ENCODE results near the gene ANKRD66. TPM values are rescaled to one million over a fixed set of nuclear protein-coding genes. Genes with fewer than 3 reads are reported as not detected.
A peak's percentile ranks its signal among the peaks of the same experiment; 100 is the strongest.

Gene ANKRD66
- polyA plus RNA-seq, 1 of the 3 experiments (the other 2 are of a cell fraction) = not detected

DNA sequence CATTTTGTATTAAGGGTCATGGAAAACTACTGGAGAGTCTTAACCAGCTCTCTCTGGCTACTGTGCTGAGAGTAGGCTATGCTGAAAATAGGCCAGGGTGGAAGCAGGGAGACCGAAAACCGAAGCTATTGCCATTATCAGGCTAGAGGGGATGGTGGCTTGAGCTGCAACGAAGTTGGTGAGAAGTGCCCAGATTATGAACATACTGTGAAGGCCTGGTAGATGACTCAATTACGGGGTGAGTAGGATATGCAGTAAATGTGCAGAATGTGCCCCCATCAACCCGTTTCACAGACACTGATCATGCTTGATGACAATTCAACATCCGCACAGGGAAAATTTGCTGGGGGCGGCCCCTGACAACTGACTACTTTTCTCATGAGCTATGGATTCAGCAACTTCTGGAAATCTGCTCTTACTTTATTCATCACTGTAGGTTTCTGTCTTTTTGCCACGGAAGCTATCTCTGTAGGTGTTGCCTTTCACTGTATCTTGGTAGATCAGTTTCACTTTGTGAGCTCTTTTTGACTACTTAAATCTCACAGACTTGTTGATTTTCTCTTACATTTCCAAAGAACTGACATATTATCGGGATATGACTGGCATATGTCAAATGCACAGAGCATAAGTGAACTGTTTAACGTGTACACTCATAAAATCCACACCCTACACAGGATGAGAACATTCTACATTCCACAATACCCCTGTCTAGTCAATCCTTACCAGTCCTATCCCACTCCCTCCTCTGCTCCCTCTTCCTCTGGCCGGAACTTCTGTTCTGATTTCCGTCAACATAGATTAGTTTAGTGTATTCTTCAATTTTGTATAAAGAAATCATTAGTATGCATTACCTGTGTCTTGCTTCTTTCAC lies 31.0 kb downstream of the ANKRD66 start (continued):
- TF ChIP-seq NRF1 (IDR thresholded peaks at IDR 0.05; ENCODE audit: low read depth, low read length) = no peak
- TF ChIP-seq MXI1 (IDR thresholded peaks at IDR 0.05; ENCODE audit: low read depth, low read length) = no peak

DNA sequence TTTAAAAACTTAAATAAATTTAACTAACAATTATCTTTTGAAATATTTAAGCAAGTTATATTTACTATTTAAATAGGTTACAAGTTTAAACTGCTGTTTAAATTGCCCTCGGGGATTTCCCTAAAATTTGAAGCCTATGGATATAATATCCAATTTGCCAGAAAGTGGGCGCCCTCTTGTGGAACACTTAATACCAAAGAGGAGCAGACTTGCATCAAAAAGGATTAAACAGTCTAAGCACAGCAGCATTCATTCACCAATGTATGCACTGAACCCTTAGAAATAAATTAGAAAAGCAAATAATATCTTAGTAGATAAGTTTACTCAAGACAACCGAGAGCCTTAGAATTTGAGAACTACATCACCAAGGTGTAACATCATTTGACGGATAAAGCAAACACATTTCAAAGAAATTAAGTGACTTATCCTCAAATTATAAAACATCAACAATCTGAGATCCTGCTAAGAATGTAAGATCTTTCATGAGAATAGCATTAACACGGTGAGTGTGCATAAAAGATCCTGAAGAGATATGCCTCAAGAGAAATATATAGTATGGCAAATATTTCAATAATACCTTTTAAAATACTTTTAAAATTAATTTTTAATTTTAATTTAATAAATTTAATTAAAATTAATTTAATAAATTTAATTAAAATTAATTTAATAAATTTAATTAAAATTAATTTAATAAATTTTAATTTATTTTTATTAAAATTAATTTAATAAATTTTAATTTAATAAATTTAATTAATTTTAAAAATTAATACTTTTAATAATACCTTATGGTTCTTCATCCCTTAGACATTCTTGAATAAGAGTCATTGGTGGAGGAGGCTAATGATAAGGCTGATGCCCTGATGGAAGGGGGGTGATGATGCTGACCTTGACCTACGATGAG lies 35.0 kb downstream of the ANKRD66 start:
- Histone ChIP-seq H3K4me3 (ENCODE audit: low read depth in 2 of 2, low read length in 1 of 2) (no peak overlapping the region), H3K9ac (no peak overlapping the region), H3K27me3 (ENCODE audit: insufficient read depth) (no peaks in the 10 kb centered on the region), H2AFZ (ENCODE audit: low read depth) (no peak overlapping the region), H3F3A (replicated peaks; ENCODE audit: insufficient read depth) (no peaks in the 10 kb centered on the region), H3K4me1 (ENCODE audit: control insufficient read depth in 1 of 2, insufficient read depth in 2 of 2, low read depth in 1 of 2, low read length in 1 of 2) (no peaks in the 10 kb centered on the region), H3K9me2 (no peaks in the 10 kb centered on the region), H4K20me1 (ENCODE audit: insufficient read depth) (no peaks in the 10 kb centered on the region), H3K4me2 (no peak overlapping the region), H3K79me2 (ENCODE audit: insufficient read depth) (no peaks in the 10 kb centered on the region), H3K27ac (ENCODE audit: low read depth in 2 of 2, low read length in 1 of 2) (no peak overlapping the region), H3K9me3 (no peaks in the 10 kb centered on the region), H3K36me3 (replicated peaks in 1 of 2; ENCODE audit: control insufficient read depth in 1 of 2, insufficient read depth in 2 of 2, low read length in 1 of 2) (no peaks in the 10 kb centered on the region)
- WGBS (ENCODE audit: low lambda C conversion rate) = 11% methylated on average over 6 of the region's 6 CpGs
- peak; percentile 31 for DNase-seq
- TF ChIP-seq RAD21 (IDR thresholded peaks at IDR 0.05; ENCODE audit: low read length) (peak; percentile 61), SMC3 (IDR thresholded peaks at IDR 0.05; ENCODE audit: low read depth, low read length) (peak; percentile 44), FOXJ3 (CRISPR knock-in tag; IDR thresholded peaks at IDR 0.05) (no peak), CHD2 (IDR thresholded peaks at IDR 0.05; ENCODE audit: low read length, partially characterized antibody) (no peak)
- TF ChIP-seq, protein P1, sequence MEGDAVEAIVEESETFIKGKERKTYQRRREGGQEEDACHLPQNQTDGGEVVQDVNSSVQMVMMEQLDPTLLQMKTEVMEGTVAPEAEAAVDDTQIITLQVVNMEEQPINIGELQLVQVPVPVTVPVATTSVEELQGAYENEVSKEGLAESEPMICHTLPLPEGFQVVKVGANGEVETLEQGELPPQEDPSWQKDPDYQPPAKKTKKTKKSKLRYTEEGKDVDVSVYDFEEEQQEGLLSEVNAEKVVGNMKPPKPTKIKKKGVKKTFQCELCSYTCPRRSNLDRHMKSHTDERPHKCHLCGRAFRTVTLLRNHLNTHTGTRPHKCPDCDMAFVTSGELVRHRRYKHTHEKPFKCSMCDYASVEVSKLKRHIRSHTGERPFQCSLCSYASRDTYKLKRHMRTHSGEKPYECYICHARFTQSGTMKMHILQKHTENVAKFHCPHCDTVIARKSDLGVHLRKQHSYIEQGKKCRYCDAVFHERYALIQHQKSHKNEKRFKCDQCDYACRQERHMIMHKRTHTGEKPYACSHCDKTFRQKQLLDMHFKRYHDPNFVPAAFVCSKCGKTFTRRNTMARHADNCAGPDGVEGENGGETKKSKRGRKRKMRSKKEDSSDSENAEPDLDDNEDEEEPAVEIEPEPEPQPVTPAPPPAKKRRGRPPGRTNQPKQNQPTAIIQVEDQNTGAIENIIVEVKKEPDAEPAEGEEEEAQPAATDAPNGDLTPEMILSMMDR (IDR thresholded peaks at IDR 0.05) = peak; percentile 77
- ChIA-PET POLR2A (no interaction called here), CTCF (interaction anchor here (0.7 to 1.0 kb wide), 2 partner anchors 18 to 66 kb away, joined by 3 to 4 read pairs; no protein-coding TSS in a partner anchor)

DNA sequence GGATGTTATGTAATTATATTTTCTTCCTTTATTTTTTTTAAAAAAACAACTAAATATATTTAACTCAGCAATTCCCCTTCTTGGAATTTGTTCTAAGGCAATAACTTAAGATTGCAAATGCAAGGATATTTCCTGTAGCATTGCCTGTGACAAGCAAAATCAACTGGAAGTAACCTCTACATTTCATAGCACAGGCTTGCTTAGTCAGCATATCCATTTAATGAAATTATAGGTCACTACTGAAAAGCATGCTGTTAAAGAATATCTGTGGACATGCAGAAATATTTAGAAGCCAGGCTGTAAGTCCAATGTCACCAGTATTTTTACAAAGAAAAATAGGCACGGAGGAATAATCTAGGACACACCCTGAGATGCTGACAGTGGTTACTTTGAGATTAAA lies 37.8 kb downstream of the ANKRD66 start:
- Histone ChIP-seq H3K4me2 (no peak overlapping the region), H3K36me3 (replicated peaks in 1 of 2; ENCODE audit: control insufficient read depth in 1 of 2, insufficient read depth in 2 of 2, low read length in 1 of 2) (no peaks in the 10 kb centered on the region), H2AFZ (ENCODE audit: low read depth) (no peak overlapping the region), H3K4me1 (ENCODE audit: control insufficient read depth in 1 of 2, insufficient read depth in 2 of 2, low read depth in 1 of 2, low read length in 1 of 2) (no peaks in the 10 kb centered on the region), H3K79me2 (ENCODE audit: insufficient read depth) (no peaks in the 10 kb centered on the region), H3K9me3 (no peaks in the 10 kb centered on the region), H4K20me1 (ENCODE audit: insufficient read depth) (no peaks in the 10 kb centered on the region), H3K27ac (ENCODE audit: low read depth in 2 of 2, low read length in 1 of 2) (no peak overlapping the region), H3K27me3 (ENCODE audit: insufficient read depth) (no peaks in the 10 kb centered on the region), H3K4me3 (ENCODE audit: low read depth in 2 of 2, low read length in 1 of 2) (no peak overlapping the region), H3F3A (replicated peaks; ENCODE audit: insufficient read depth) (no peaks in the 10 kb centered on the region), H3K9ac (no peak overlapping the region), H3K9me2 (no peaks in the 10 kb centered on the region)
- POLR2A ChIA-PET = no interaction called here
- CTCF ChIA-PET = no interaction called here
- WGBS (ENCODE audit: low lambda C conversion rate) = 8% methylated on average over 1 of the region's 1 CpG
- no peak for DNase-seq
- TF ChIP-seq NRF1 (IDR thresholded peaks at IDR 0.05; ENCODE audit: low read depth, low read length) = no peak
- no peak for TF ChIP-seq EP300 (IDR thresholded peaks at IDR 0.05; ENCODE audit: borderline replicate concordance in 1 of 2, low read depth in 1 of 2, low read length in 1 of 2)
- no peak for TF ChIP-seq TAF1 (IDR thresholded peaks at IDR 0.05; ENCODE audit: borderline replicate concordance, low read depth, low read length)
- TF ChIP-seq, protein P2, sequence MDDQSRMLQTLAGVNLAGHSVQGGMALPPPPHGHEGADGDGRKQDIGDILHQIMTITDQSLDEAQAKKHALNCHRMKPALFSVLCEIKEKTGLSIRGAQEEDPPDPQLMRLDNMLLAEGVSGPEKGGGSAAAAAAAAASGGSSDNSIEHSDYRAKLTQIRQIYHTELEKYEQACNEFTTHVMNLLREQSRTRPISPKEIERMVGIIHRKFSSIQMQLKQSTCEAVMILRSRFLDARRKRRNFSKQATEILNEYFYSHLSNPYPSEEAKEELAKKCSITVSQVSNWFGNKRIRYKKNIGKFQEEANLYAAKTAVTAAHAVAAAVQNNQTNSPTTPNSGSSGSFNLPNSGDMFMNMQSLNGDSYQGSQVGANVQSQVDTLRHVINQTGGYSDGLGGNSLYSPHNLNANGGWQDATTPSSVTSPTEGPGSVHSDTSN (IDR thresholded peaks at IDR 0.05) = no peak
- no peak for TF ChIP-seq RCOR1 (IDR thresholded peaks at IDR 0.05; ENCODE audit: low read length)
- no peak for TF ChIP-seq MEF2A (IDR thresholded peaks at IDR 0.05; ENCODE audit: borderline replicate concordance, low read depth)
- TF ChIP-seq FOXM1 (IDR thresholded peaks at IDR 0.05; ENCODE audit: low read depth) = no peak
- TF ChIP-seq GABPA (IDR thresholded peaks at IDR 0.05; ENCODE audit: low read depth) = no peak
- TF ChIP-seq, protein P3, sequence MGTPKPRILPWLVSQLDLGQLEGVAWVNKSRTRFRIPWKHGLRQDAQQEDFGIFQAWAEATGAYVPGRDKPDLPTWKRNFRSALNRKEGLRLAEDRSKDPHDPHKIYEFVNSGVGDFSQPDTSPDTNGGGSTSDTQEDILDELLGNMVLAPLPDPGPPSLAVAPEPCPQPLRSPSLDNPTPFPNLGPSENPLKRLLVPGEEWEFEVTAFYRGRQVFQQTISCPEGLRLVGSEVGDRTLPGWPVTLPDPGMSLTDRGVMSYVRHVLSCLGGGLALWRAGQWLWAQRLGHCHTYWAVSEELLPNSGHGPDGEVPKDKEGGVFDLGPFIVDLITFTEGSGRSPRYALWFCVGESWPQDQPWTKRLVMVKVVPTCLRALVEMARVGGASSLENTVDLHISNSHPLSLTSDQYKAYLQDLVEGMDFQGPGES (IDR thresholded peaks at IDR 0.05; ENCODE audit: low read depth, low read length) = no peak
- no peak for TF ChIP-seq RFX5 (IDR thresholded peaks at IDR 0.05; ENCODE audit: low read length)
- TF ChIP-seq, protein P4, sequence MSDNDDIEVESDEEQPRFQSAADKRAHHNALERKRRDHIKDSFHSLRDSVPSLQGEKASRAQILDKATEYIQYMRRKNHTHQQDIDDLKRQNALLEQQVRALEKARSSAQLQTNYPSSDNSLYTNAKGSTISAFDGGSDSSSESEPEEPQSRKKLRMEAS (IDR thresholded peaks at IDR 0.05; ENCODE audit: low read depth) = no peak
- no peak for TF ChIP-seq CHD2 (IDR thresholded peaks at IDR 0.05; ENCODE audit: low read length, partially characterized antibody)
- TF ChIP-seq SIN3A (IDR thresholded peaks at IDR 0.05; ENCODE audit: borderline replicate concordance, low read depth, low read length) = no peak
- TF ChIP-seq RXRA (IDR thresholded peaks at IDR 0.05; ENCODE audit: borderline replicate concordance, low read depth) = no peak

Measured in SK-N-SH (cell line).